HCT116 (cell line): ENCODE results near the gene ATRN. TPM values are rescaled to one million over a fixed set of nuclear protein-coding genes. Genes with fewer than 3 reads are reported as not detected.

Experiments used
- ATAC-seq: fragments of 200-7000 bp; cut with Tn5 transposase; 2 replicates; pipeline ENCODE4 v1.9.1; 2020; ENCODE audit warnings: mild to moderate bottlenecking, moderate library complexity
- BruUV-seq: library from RNA; stranded (reverse); fragments of 400-500 nt; replicated peaks from 2 replicates; lab custom pipeline; 2021; lab: Mats Ljungman, UMichigan
- CTCF ChIA-PET: fragments of 300-600 bp; sonication (Branson Sonifier 250); formaldehyde crosslinking; loops from one replicate; lab custom pipeline; 2021; ENCODE audit warnings: antibody characterized with exemption; lab: Charles Lee
- POLR2A ChIA-PET: fragments of 300-600, 350-600 bp; sonication (Branson Sonifier 250); formaldehyde crosslinking; loops from one replicate; lab custom pipeline; 2021; ENCODE audit warnings: antibody characterized with exemption; lab: Charles Lee
- RAD21 ChIA-PET, 2 experiments: fragments of 300-600 bp; sonication (Branson Sonifier 250); formaldehyde crosslinking; loops; one replicate each; lab custom pipeline; 2023; ENCODE audit warnings: low total read pairs in 2 of 2; ENCODE audit not compliant: uncharacterized antibody in 2 of 2, unreplicated experiment in 2 of 2, low non-redundant PET in 1 of 2; lab: Charles Lee
- DNase-seq: peaks from one replicate; pipeline ENCODE4 v3.0.0-alpha.2; 2010; ENCODE audit warnings: low read depth, low spot score
- H2AFZ ChIP-seq: fragments of 200-600 bp; shearing (Covaris generic), sonication (generic); 2 replicates; pipeline ENCODE4 v1.6.1; 2017; ENCODE audit warnings: low read depth, mixed run types, mixed read lengths, antibody characterized with exemption, low read length; ENCODE audit not compliant: poor library complexity, severe bottlenecking
- H3K27ac ChIP-seq: 2 replicates; pipeline ENCODE4 v1.5.1; 2012; ENCODE audit warnings: low read depth, low read length
- H3K27me3 ChIP-seq: fragments of 200-600 bp; sonication (generic); 2 replicates; pipeline ENCODE4 v1.6.1; 2016; ENCODE audit warnings: mixed run types, low read length, mixed read lengths; ENCODE audit not compliant: insufficient read depth
- H3K36me3 ChIP-seq, 2 experiments: fragments of 200-500 bp in 1 of 2; fragments of 200-600 bp in 1 of 2; sonication (Bioruptor generic) in 1 of 2; sonication (generic) in 1 of 2; 2 replicates each; pipeline versions ENCODE4 v1.5.1 to v1.6.1; 2014 to 2016; ENCODE audit warnings: low read length in 2 of 2, inconsistent platforms in 1 of 2, mixed read lengths in 1 of 2, mixed run types in 1 of 2; ENCODE audit not compliant: insufficient read depth in 2 of 2, control insufficient read depth in 1 of 2
- H3K4me1 ChIP-seq, 2 experiments: fragments of 200-600 bp in 1 of 2; sonication (generic) in 1 of 2; 2 replicates each; pipeline versions ENCODE4 v1.5.1 to v1.6.1; 2012 to 2017; ENCODE audit warnings: low read length in 2 of 2, inconsistent platforms in 1 of 2, mild to moderate bottlenecking in 1 of 2, mixed read lengths in 1 of 2, mixed run types in 1 of 2, moderate library complexity in 1 of 2; ENCODE audit not compliant: insufficient read depth in 2 of 2, control insufficient read depth in 1 of 2
- H3K4me2 ChIP-seq: fragments of 200-600 bp; sonication (generic); 2 replicates; pipeline ENCODE4 v1.6.1; 2017; ENCODE audit warnings: mixed run types, low read length, mixed read lengths
- H3K4me3 ChIP-seq, 2 experiments: fragments of 200-600 bp in 1 of 2; sonication (generic) in 1 of 2; replicated peaks in 1 of 2; 2 replicates each; pipeline ENCODE4 v1.5.1; 2011 to 2016; ENCODE audit warnings: low read length in 2 of 2, control low read depth in 1 of 2, low read depth in 1 of 2, mild to moderate bottlenecking in 1 of 2, mixed read lengths in 1 of 2, mixed run types in 1 of 2
- H3K79me2 ChIP-seq: fragments of 200-600 bp; sonication (generic); 2 replicates; pipeline ENCODE4 v1.6.1; 2017; ENCODE audit warnings: mild to moderate bottlenecking, mixed run types, low read length, moderate library complexity, mixed read lengths; ENCODE audit not compliant: insufficient read depth
- H3K9ac ChIP-seq: fragments of 200-600 bp; sonication (generic); 2 replicates; pipeline ENCODE4 v1.6.1; 2016; ENCODE audit warnings: low read length, mixed read lengths
- H3K9me2 ChIP-seq: fragments of 200-600 bp; sonication (generic), shearing (Covaris generic); 2 replicates; pipeline ENCODE4 v1.6.1; 2017; ENCODE audit warnings: mixed run types, mild to moderate bottlenecking, moderate library complexity; ENCODE audit not compliant: insufficient read depth
- H3K9me3 ChIP-seq, 2 experiments: fragments of 200-500 bp in 1 of 2; fragments of 200-600 bp in 1 of 2; sonication (Bioruptor generic) in 1 of 2; sonication (generic) in 1 of 2; 2 replicates each; pipeline ENCODE4 v1.6.1; 2014 to 2017; ENCODE audit warnings: low read length in 2 of 2, mixed read lengths in 2 of 2, inconsistent platforms in 1 of 2, low read depth in 1 of 2, mild to moderate bottlenecking in 1 of 2, mixed run types in 1 of 2, moderate library complexity in 1 of 2; ENCODE audit not compliant: control insufficient read depth in 1 of 2, insufficient read depth in 1 of 2
- H4K20me1 ChIP-seq: fragments of 200-600 bp; sonication (generic), shearing (Covaris generic); 2 replicates; pipeline ENCODE4 v1.6.1; 2017; ENCODE audit warnings: mixed run types, mild to moderate bottlenecking, moderate library complexity; ENCODE audit not compliant: insufficient read depth
- ATF3 ChIP-seq: IDR thresholded peaks from 2 replicates; pipeline ENCODE4 v1.6.1; 2012
- CBX3 ChIP-seq: IDR thresholded peaks from 2 replicates; pipeline ENCODE4 v1.6.1; 2012; ENCODE audit warnings: low read depth
- EGR1 ChIP-seq: IDR thresholded peaks from 2 replicates; pipeline ENCODE4 v1.6.1; 2012; ENCODE audit warnings: low read depth
- ELF1 ChIP-seq: IDR thresholded peaks from 2 replicates; pipeline ENCODE4 v1.6.1; 2012; ENCODE audit warnings: low read depth, borderline replicate concordance
- EZH2 ChIP-seq: fragments of 200-600 bp; sonication (generic); IDR thresholded peaks from 2 replicates; pipeline ENCODE4 v1.6.1; 2017; ENCODE audit warnings: antibody characterized with exemption, mixed run types
- EZH2phosphoT487 ChIP-seq: fragments of 200-600 bp; IDR thresholded peaks from 2 replicates; pipeline ENCODE4 v1.6.1; 2018; ENCODE audit warnings: antibody characterized with exemption, borderline replicate concordance
- FOSL1 ChIP-seq: IDR thresholded peaks from 2 replicates; pipeline ENCODE4 v1.6.1; 2012; ENCODE audit warnings: low read depth
- JUND ChIP-seq: IDR thresholded peaks from 2 replicates; pipeline ENCODE4 v1.6.1; 2012
- POLR2A ChIP-seq: IDR thresholded peaks from 2 replicates; pipeline ENCODE4 v1.7.0; 2011; ENCODE audit warnings: borderline replicate concordance; ENCODE audit not compliant: insufficient read depth, insufficient read length; ENCODE audit errors: extremely low read depth
- POLR2AphosphoS5 ChIP-seq: IDR thresholded peaks from 2 replicates; pipeline ENCODE4 v1.6.1; 2011; ENCODE audit warnings: mild to moderate bottlenecking, low read depth, low read length, moderate library complexity
- RAD21 ChIP-seq: IDR thresholded peaks from 2 replicates; pipeline ENCODE4 v1.6.1; 2012; ENCODE audit warnings: low read depth, mild to moderate bottlenecking
- SIN3A ChIP-seq: IDR thresholded peaks from 2 replicates; pipeline ENCODE4 v1.6.1; 2012; ENCODE audit warnings: low read depth
- SP1 ChIP-seq: IDR thresholded peaks from 2 replicates; pipeline ENCODE4 v1.6.1; 2012; ENCODE audit warnings: low read depth
- TCF7L2 ChIP-seq: IDR thresholded peaks from 2 replicates; pipeline ENCODE4 v1.7.0; 2011; ENCODE audit warnings: borderline replicate concordance, inconsistent platforms; ENCODE audit not compliant: insufficient read depth, insufficient read length; ENCODE audit errors: extremely low read depth
- YY1 ChIP-seq: IDR thresholded peaks from 2 replicates; pipeline ENCODE4 v1.6.1; 2011; ENCODE audit warnings: low read length, low read depth, moderate library complexity, mild to moderate bottlenecking; ENCODE audit not compliant: insufficient replicate concordance; ENCODE audit errors: extremely low read depth
- ZFX ChIP-seq: fragments of 450-650 bp; IDR thresholded peaks from 2 replicates; pipeline ENCODE4 v1.6.1; 2017
- ZNF274 ChIP-seq: fragments of 200-500 bp; sonication (Bioruptor generic); IDR thresholded peaks from 2 replicates; pipeline ENCODE4 v1.6.1; 2014; ENCODE audit warnings: mild to moderate bottlenecking, low read depth, low read length, inconsistent platforms
- intact Hi-C: fragments of 100-400 bp; cut with micrococcal nuclease; formaldehyde crosslinking; loops from 2 replicates; pipeline ENCODE4 v1.10.0; 2022
- total RNA-seq: library from RNA; stranded (reverse); gene quantifications from one replicate; pipeline ENCODE4 v1.2.1, GENCODE V29; 2021; ENCODE audit not compliant: unreplicated experiment
- TF ChIP-seq, protein P1 (sequence below): IDR thresholded peaks from 2 replicates; pipeline ENCODE4 v1.6.1; 2012
- TF ChIP-seq, protein P2 (sequence below): IDR thresholded peaks from 2 replicates; pipeline ENCODE4 v1.6.1; 2011; ENCODE audit warnings: mild to moderate bottlenecking, low read length, moderate library complexity; ENCODE audit not compliant: insufficient replicate concordance; ENCODE audit errors: extremely low read depth

The ATRN gene
- total RNA-seq, 1 experiment from 2014 or later: 24.4 TPM

GRCh38 chr20:3680701-3681351, 210.0 kb downstream of the ATRN start:
- no peaks in the 10 kb centered on the region for H3K36me3 ChIP-seq
- H3K27ac ChIP-seq: no peak overlapping the region
- BruUV-seq: no TSS peak
- ChIA-PET POLR2A (no interaction called here), CTCF (no interaction called here), RAD21 (no interaction called here)
- H3K27me3 ChIP-seq: peaks cover under 1% of the 10 kb centered on the region; the same call in 1 of the 2 replicates
- ATAC-seq (no peak), DNase-seq (no peak)
- H3K9ac ChIP-seq: no peak overlapping the region
- no peaks in the 10 kb centered on the region for H3K9me2 ChIP-seq
- H2AFZ ChIP-seq: no peak overlapping the region
- peak overlapping the region; percentile 17; the same call in 1 of the 2 replicates for H3K4me2 ChIP-seq
- intact Hi-C loops: no loop called here
- H4K20me1 ChIP-seq: no peaks in the 10 kb centered on the region
- H3K4me1 ChIP-seq: peaks cover 2 to 13% of the 10 kb centered on the region in 2 experiments; a peak in 2 of 4 replicates
- no peak overlapping the region for H3K4me3 ChIP-seq
- TF ChIP-seq YY1: no peak
- TF ChIP-seq, protein P1, sequence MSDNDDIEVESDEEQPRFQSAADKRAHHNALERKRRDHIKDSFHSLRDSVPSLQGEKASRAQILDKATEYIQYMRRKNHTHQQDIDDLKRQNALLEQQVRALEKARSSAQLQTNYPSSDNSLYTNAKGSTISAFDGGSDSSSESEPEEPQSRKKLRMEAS: no peak
- no peak for TF ChIP-seq POLR2AphosphoS5
- TF ChIP-seq JUND: no peak
- no peak for TF ChIP-seq ZNF274
- TF ChIP-seq ATF3: no peak
- TF ChIP-seq SP1: no peak
- TF ChIP-seq, protein P2, sequence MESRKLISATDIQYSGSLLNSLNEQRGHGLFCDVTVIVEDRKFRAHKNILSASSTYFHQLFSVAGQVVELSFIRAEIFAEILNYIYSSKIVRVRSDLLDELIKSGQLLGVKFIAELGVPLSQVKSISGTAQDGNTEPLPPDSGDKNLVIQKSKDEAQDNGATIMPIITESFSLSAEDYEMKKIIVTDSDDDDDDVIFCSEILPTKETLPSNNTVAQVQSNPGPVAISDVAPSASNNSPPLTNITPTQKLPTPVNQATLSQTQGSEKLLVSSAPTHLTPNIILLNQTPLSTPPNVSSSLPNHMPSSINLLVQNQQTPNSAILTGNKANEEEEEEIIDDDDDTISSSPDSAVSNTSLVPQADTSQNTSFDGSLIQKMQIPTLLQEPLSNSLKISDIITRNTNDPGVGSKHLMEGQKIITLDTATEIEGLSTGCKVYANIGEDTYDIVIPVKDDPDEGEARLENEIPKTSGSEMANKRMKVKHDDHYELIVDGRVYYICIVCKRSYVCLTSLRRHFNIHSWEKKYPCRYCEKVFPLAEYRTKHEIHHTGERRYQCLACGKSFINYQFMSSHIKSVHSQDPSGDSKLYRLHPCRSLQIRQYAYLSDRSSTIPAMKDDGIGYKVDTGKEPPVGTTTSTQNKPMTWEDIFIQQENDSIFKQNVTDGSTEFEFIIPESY: no peak
- TF ChIP-seq EGR1: no peak
- TF ChIP-seq ZFX: no peak
- no peak for TF ChIP-seq CBX3
- no peak for TF ChIP-seq TCF7L2
- no peak for TF ChIP-seq POLR2A
- no peak for TF ChIP-seq ELF1
- no peak for TF ChIP-seq FOSL1
- no peak for TF ChIP-seq SIN3A
- TF ChIP-seq EZH2: no peak
- no peak for TF ChIP-seq EZH2phosphoT487
- TF ChIP-seq RAD21: no peak
- no peaks in the 10 kb centered on the region for H3K9me3 ChIP-seq
- H3K79me2 ChIP-seq: no peaks in the 10 kb centered on the region
